GM18499 (cell line): ENCODE results near the gene BAD.
"Not testable (repeated sequence)": the region's sequence is repeated elsewhere in the genome, so short reads cannot be mapped to it uniquely, and the experiment has no call there.

Experiments used
- ATAC-seq: cut with Tn5 transposase; IDR thresholded peaks from one replicate; pipeline ENCODE4 v1.9.1; 2021; ENCODE audit warnings: moderate number of reproducible peaks; ENCODE audit not compliant: insufficient read depth, unreplicated experiment

Gene BAD

GRCh38 chr11:64284048-64284961, at the start of gene BAD:
BAD (minus strand) TSS chr11:64284665; CDS start chr11:64284368, 297 bp downstream.
- peak; percentile 38 for ATAC-seq

- ATAC-seq: no peak
These were observed 49.1 kb upstream of the BAD start for GRCh38 chr11:64333556-64333955.

GRCh38 chr11:64331569-64332371, 47.3 kb upstream of the BAD start:
- ATAC-seq: no peak

- ATAC-seq: no peak
These were observed 46.4 kb upstream of the BAD start for GRCh38 chr11:64330888-64331287.

- no peak for ATAC-seq
These were observed 43.5 kb upstream of the BAD start for GRCh38 chr11:64327993-64328392.

- no peak for ATAC-seq
These were observed 42.9 kb upstream of the BAD start for GRCh38 chr11:64327375-64327774.

GRCh38 chr11:64324692-64325469, 40.4 kb upstream of the BAD start:
- ATAC-seq: no peak

- ATAC-seq: not testable (repeated sequence)
These were observed 39.5 kb upstream of the BAD start for GRCh38 chr11:64323984-64324383.

GRCh38 chr11:64323373-64323772, 38.9 kb upstream of the BAD start:
- ATAC-seq: no peak

- no peak for ATAC-seq
These were observed 38.4 kb upstream of the BAD start for GRCh38 chr11:64322925-64323260.

GRCh38 chr11:64321533-64321932, 37.1 kb upstream of the BAD start:
- no peak for ATAC-seq

- ATAC-seq: no peak
These were observed 36.6 kb upstream of the BAD start for GRCh38 chr11:64321026-64321425.

- ATAC-seq: no peak
These were observed 36.1 kb upstream of the BAD start for GRCh38 chr11:64320556-64320955.

GRCh38 chr11:64318766-64319761, 34.6 kb upstream of the BAD start:
- ATAC-seq: no peak

- ATAC-seq: peak; percentile 49
These were observed 33.7 kb upstream of the BAD start, which contains the start of gene PRDX5 for GRCh38 chr11:64317961-64318765. PRDX5 (plus strand) TSS chr11:64318121; CDS start chr11:64318216, 95 bp downstream.

- peak; percentile 39 for ATAC-seq
These were observed 33.0 kb upstream of the BAD start, which contains the start of gene TRMT112 for GRCh38 chr11:64317325-64317960. TRMT112 (minus strand) TSS chr11:64317559; CDS start chr11:64317526, 33 bp downstream.

- ATAC-seq: peak; percentile 5
These were observed 32.3 kb upstream of the BAD start for GRCh38 chr11:64316672-64317324.
